GM12891 (cell line): Measurements from ENCODE around the gene EXPH5.

Experiments
- POLR2A ChIP-seq: IDR thresholded peaks from 2 replicates; pipeline ENCODE4 v1.6.1; 2011; ENCODE audit warnings: low read depth, low read length, control low read depth
- POLR2AphosphoS5 ChIP-seq: IDR thresholded peaks from 2 replicates; pipeline ENCODE4 v1.6.1; 2011; ENCODE audit warnings: low read depth, low read length, control low read depth
- TAF1 ChIP-seq: IDR thresholded peaks from 2 replicates; pipeline ENCODE4 v1.6.1; 2011; ENCODE audit warnings: low read depth, low read length, control low read depth

GRCh38 chr11:108559904-108560303, 33.7 kb downstream of the EXPH5 start:
- TF ChIP-seq POLR2A (no peak), POLR2AphosphoS5 (no peak), TAF1 (no peak)
